K562 (cell line): ENCODE results near the gene HIPK2. TPM values are rescaled to one million over a fixed set of nuclear protein-coding genes. Genes with fewer than 3 reads are reported as not detected.

Experiments
- CHAMP1 ChIP-seq: fragments of 450-650 bp; IDR thresholded peaks from 2 replicates; pipeline ENCODE4 v1.6.1; 2016; ENCODE audit warnings: mild to moderate bottlenecking
- CREB5 ChIP-seq: fragments of 250-450 bp; sonication (Bioruptor Pico); IDR thresholded peaks from 2 replicates; pipeline ENCODE4 v1.5.0; 2020; ENCODE audit warnings: mild to moderate bottlenecking
- CREM ChIP-seq: IDR thresholded peaks from 2 replicates; pipeline ENCODE4 v1.6.1; 2014; ENCODE audit warnings: antibody characterized with exemption, low read depth
- DEAF1 ChIP-seq: fragments of 450-650 bp; formaldehyde crosslinking; IDR thresholded peaks from 2 replicates; pipeline ENCODE4 v1.4.0; 2020; ENCODE audit warnings: mild to moderate bottlenecking, moderate library complexity
- GMEB1 ChIP-seq: fragments of 250-450 bp; sonication (Bioruptor Pico); IDR thresholded peaks from 2 replicates; pipeline ENCODE4 v1.4.0; 2020; ENCODE audit warnings: mild to moderate bottlenecking
- HCFC1 ChIP-seq: IDR thresholded peaks from 2 replicates; pipeline ENCODE4 v1.6.1; 2012; ENCODE audit warnings: low read depth, low read length, improper control_type of control experiment
- MLLT1 ChIP-seq, 2 experiments: fragments of 450-650 bp; IDR thresholded peaks; 2 replicates each; pipeline ENCODE4 v1.6.1; 2016
- PHF8 ChIP-seq: fragments of 200-600 bp; sonication (generic); IDR thresholded peaks from 2 replicates; pipeline ENCODE4 v1.6.1; 2012; ENCODE audit warnings: mixed run types, mild to moderate bottlenecking, inconsistent platforms, low read length, moderate library complexity, borderline replicate concordance
- POLR2A ChIP-seq: fragments of 450-650 bp; conservative IDR thresholded peaks from 2 replicates; pipeline ENCODE4 v1.6.1; 2016
- RBBP5 ChIP-seq: fragments of 200-600 bp; sonication (generic); IDR thresholded peaks from 2 replicates; pipeline ENCODE4 v1.6.1; 2012; ENCODE audit warnings: borderline replicate concordance, mild to moderate bottlenecking, low read length, control low read depth, inconsistent platforms; ENCODE audit not compliant: insufficient read depth, poor library complexity, severe bottlenecking
- STAT6 ChIP-seq: sonication (generic); formaldehyde crosslinking; IDR thresholded peaks from 2 replicates; pipeline ENCODE4 v1.8.1; 2023; ENCODE audit warnings: mild to moderate bottlenecking, missing genetic modification reagents
- TCFL5 ChIP-seq: fragments of 250-450 bp; sonication (Bioruptor Pico); conservative IDR thresholded peaks from 2 replicates; pipeline ENCODE4 v1.6.1; 2021; ENCODE audit warnings: mild to moderate bottlenecking, moderate library complexity, matching md5 sums
- ZBTB9 ChIP-seq: fragments of 450-650 bp; formaldehyde crosslinking; IDR thresholded peaks from 2 replicates; pipeline ENCODE4 v1.4.0; 2020; ENCODE audit warnings: mild to moderate bottlenecking, moderate library complexity
- ZKSCAN1 ChIP-seq: fragments of 150-350 bp; IDR thresholded peaks from 2 replicates; pipeline ENCODE4 v1.6.1; 2016; ENCODE audit warnings: low read depth, low read length
- polyA plus RNA-seq, 8 experiments: library from polyadenylated mRNA; depleted of rRNA in 4 of 8; stranded (reverse) in 5 of 8; unstranded in 3 of 8; fragments of >200 nt; fragmentation: Nextera tagmentation in 2 of 8; fragmentation: Illumina TruSeq in 1 of 8; extraction: Ambion mirVana in 2 of 8; extraction: Trizol in 1 of 8; gene quantifications; 2 replicates each; pipeline versions ENCODE4 v1.2.1 to v1.2.3, GENCODE V29; 2011 to 2014; ENCODE audit warnings: inconsistent platforms in 1 of 8, missing spikeins in 1 of 8
- total RNA-seq, 7 experiments: library from RNA; depleted of rRNA in 6 of 7; stranded (reverse); fragments of >200 nt in 6 of 7; fragmentation: Illumina TruSeq in 2 of 7; extraction: Trizol in 2 of 7; gene quantifications; 2 replicates each; pipeline versions ENCODE4 v1.2.1 to v1.2.3, GENCODE V29; 2011 to 2021; ENCODE audit warnings: low replicate concordance in 1 of 7

HIPK2 gene
- total and polyA plus RNA-seq, 9 of the 15 experiments (the other 6 are each of a cell fraction or from before 2014, with no cell fraction given), result 0.69 to 19.8 (median 5.1) TPM

- TF ChIP-seq PHF8, result no peak; the same call in 1 of the 2 replicates
- peak; percentile 82 for TF ChIP-seq RBBP5
- TF ChIP-seq CREB5, result no peak
- TF ChIP-seq CHAMP1, result no peak
- no peak for TF ChIP-seq ZKSCAN1
- peak in 1 of 2 experiments; percentile 36; a peak in 1 of 4 replicates for TF ChIP-seq MLLT1 (IDR thresholded peaks at IDR 0.05)
- no peak for TF ChIP-seq ZBTB9
- no peak for TF ChIP-seq TCFL5 (CRISPR knock-in tag)
- no peak for TF ChIP-seq STAT6 (CRISPR knock-in tag)
- no peak for TF ChIP-seq CREM
- no peak for TF ChIP-seq GMEB1 (CRISPR knock-in tag)
- no peak for TF ChIP-seq DEAF1 (CRISPR knock-in tag)
- TF ChIP-seq HCFC1, result no peak
- TF ChIP-seq POLR2A, result no peak
These were observed 1.2 kb downstream of the HIPK2 start (continued) for GRCh38 chr7:139776486-139777132.
